HCT116 (cell line): ENCODE data around the gene UBA6.

Source experiments
- EZH2 ChIP-seq: fragments of 200-600 bp; sonication (generic); IDR thresholded peaks from 2 replicates; pipeline ENCODE4 v1.6.1; 2017; ENCODE audit warnings: antibody characterized with exemption, mixed run types
- EZH2phosphoT487 ChIP-seq: fragments of 200-600 bp; IDR thresholded peaks from 2 replicates; pipeline ENCODE4 v1.6.1; 2018; ENCODE audit warnings: antibody characterized with exemption, borderline replicate concordance
- POLR2A ChIP-seq: IDR thresholded peaks from 2 replicates; pipeline ENCODE4 v1.7.0; 2011; ENCODE audit warnings: borderline replicate concordance; ENCODE audit not compliant: insufficient read depth, insufficient read length; ENCODE audit errors: extremely low read depth
- POLR2AphosphoS5 ChIP-seq: IDR thresholded peaks from 2 replicates; pipeline ENCODE4 v1.6.1; 2011; ENCODE audit warnings: mild to moderate bottlenecking, low read depth, low read length, moderate library complexity
- SRF ChIP-seq: IDR thresholded peaks from 2 replicates; pipeline ENCODE4 v1.6.1; 2012; ENCODE audit warnings: low read depth
- ZNF274 ChIP-seq: fragments of 200-500 bp; sonication (Bioruptor generic); IDR thresholded peaks from 2 replicates; pipeline ENCODE4 v1.6.1; 2014; ENCODE audit warnings: mild to moderate bottlenecking, low read depth, low read length, inconsistent platforms
- TF ChIP-seq, protein P1 (sequence below), 3 experiments: fragments of 200-600 bp in 1 of 3; sonication (generic) in 1 of 3; IDR thresholded peaks in 2 of 3; conservative IDR thresholded peaks in 1 of 3; 2 replicates each; pipeline ENCODE4 v1.5.1; 2012 to 2017; ENCODE audit warnings: low read depth in 2 of 3, low read length in 2 of 3, antibody characterized with exemption in 1 of 3, borderline replicate concordance in 1 of 3, control low read depth in 1 of 3, mild to moderate bottlenecking in 1 of 3, mixed read lengths in 1 of 3, mixed run types in 1 of 3, moderate library complexity in 1 of 3; ENCODE audit not compliant: insufficient read depth in 1 of 3
- TF ChIP-seq, protein P2 (sequence below): IDR thresholded peaks from 2 replicates; pipeline ENCODE4 v1.6.1; 2012; ENCODE audit warnings: low read depth

DNA sequence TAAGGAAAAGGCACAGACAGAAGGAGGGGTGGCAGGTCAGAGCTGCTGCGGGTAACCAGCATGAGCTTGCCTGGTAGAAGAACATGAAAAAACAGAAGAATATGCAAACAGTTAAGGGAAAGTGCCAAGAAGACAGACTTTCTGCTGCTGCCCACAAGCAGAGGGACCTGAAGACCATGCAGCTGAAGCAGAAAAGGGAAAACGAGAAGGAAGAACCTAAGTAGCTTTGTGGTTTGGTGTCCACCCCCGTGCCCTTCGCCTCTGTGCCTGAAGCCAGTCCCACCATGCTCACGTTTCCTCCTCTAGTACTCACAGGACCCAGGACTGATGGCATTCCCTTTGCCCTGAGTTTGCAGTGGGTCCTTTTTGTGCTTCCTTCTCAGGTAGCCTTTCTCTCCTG is 62.8 kb downstream of the UBA6 start:
- TF ChIP-seq, protein P1, sequence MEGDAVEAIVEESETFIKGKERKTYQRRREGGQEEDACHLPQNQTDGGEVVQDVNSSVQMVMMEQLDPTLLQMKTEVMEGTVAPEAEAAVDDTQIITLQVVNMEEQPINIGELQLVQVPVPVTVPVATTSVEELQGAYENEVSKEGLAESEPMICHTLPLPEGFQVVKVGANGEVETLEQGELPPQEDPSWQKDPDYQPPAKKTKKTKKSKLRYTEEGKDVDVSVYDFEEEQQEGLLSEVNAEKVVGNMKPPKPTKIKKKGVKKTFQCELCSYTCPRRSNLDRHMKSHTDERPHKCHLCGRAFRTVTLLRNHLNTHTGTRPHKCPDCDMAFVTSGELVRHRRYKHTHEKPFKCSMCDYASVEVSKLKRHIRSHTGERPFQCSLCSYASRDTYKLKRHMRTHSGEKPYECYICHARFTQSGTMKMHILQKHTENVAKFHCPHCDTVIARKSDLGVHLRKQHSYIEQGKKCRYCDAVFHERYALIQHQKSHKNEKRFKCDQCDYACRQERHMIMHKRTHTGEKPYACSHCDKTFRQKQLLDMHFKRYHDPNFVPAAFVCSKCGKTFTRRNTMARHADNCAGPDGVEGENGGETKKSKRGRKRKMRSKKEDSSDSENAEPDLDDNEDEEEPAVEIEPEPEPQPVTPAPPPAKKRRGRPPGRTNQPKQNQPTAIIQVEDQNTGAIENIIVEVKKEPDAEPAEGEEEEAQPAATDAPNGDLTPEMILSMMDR (IDR thresholded peaks at IDR 0.05 in 2 of 3, conservative IDR thresholded peaks at IDR 0.05 in 1 of 3; ENCODE audit: borderline replicate concordance in 1 of 3, insufficient read depth in 1 of 3, low read depth in 2 of 3, low read length in 2 of 3), result no peak
- TF ChIP-seq POLR2A, result no peak
- TF ChIP-seq, protein P2, sequence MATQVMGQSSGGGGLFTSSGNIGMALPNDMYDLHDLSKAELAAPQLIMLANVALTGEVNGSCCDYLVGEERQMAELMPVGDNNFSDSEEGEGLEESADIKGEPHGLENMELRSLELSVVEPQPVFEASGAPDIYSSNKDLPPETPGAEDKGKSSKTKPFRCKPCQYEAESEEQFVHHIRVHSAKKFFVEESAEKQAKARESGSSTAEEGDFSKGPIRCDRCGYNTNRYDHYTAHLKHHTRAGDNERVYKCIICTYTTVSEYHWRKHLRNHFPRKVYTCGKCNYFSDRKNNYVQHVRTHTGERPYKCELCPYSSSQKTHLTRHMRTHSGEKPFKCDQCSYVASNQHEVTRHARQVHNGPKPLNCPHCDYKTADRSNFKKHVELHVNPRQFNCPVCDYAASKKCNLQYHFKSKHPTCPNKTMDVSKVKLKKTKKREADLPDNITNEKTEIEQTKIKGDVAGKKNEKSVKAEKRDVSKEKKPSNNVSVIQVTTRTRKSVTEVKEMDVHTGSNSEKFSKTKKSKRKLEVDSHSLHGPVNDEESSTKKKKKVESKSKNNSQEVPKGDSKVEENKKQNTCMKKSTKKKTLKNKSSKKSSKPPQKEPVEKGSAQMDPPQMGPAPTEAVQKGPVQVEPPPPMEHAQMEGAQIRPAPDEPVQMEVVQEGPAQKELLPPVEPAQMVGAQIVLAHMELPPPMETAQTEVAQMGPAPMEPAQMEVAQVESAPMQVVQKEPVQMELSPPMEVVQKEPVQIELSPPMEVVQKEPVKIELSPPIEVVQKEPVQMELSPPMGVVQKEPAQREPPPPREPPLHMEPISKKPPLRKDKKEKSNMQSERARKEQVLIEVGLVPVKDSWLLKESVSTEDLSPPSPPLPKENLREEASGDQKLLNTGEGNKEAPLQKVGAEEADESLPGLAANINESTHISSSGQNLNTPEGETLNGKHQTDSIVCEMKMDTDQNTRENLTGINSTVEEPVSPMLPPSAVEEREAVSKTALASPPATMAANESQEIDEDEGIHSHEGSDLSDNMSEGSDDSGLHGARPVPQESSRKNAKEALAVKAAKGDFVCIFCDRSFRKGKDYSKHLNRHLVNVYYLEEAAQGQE, result no peak
- no peak for TF ChIP-seq SRF
- TF ChIP-seq POLR2AphosphoS5, result no peak
- TF ChIP-seq EZH2phosphoT487, result no peak
- no peak for TF ChIP-seq ZNF274
- no peak for TF ChIP-seq EZH2
